NCI-H510A treated with DMSO at 0.1 percent for 48 hours (cell line): Measurements from ENCODE around the gene SMIM29.
A peak's percentile ranks its signal among the peaks of the same experiment; 100 is the strongest.
"Not testable (repeated sequence)": the region's sequence is repeated elsewhere in the genome, so short reads cannot be mapped to it uniquely, and the experiment has no call there.

Experiments
- DNase-seq: peaks from one replicate; lab custom pipeline; 2025; lab: John Stamatoyannopoulos, UW

SMIM29 gene

DNA sequence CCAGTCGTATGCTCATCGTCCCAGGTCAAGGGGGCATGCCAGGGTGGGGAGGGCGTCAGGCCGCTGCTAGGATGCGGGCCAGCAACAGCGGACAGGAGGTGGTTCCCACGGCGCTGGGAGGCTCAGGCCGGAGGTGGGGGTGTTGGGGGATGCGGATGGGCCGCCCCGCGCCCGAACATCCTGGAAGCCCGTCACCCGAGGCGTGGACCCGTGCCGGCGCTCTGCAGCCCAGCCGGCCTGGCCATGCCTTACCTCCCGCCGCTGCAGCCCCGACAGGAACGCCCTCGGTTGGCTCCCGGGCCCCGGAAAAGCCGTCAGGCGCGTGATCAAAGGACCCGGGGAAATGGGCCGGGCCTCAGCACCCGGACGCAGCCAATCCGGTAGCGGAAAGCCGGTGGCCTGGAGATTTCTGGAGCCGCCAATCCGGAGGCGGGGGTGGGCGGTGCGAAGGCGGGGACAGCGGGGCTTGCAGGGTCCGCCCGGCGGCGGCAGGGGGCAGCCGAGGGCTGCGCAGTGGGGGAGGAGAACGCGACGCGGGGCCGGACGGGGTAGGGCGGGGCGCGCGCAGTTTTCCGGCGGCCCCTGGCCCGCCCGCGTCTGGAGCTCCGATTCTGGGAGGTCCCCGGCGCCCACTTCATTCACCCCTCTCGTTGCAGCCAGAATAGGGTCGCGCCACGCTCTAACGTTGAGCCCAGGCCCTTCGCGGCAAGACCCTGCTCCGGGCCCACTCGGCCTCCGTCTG lies at the start of gene SMIM29:
Gene SMIM29, minus strand, starts transcription at position 280 of the 742 bp plus-strand sequence. CDS start 1,215 bp downstream, outside the sequence.
- peak; percentile 96 for DNase-seq

DNA sequence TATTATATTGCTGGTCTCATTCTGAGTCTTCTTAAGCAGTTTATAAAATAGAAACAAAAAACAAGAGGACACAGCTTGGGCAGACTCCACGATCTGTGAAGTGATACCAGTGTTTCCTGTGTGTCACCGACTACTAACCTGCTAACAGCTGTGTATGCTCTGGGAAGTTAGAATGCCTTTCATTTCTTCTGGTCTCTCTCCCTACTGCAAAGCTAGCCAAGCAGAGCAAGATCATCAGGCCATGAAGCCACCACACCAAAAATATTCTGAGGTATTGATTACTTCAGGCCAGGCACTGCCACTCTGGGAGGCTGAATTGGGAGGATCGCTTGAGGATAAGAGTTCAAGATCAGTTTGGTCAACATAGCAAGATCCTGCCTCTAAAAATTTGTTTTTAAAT lies 46.9 kb upstream of the SMIM29 start:
- no peak for DNase-seq

DNA sequence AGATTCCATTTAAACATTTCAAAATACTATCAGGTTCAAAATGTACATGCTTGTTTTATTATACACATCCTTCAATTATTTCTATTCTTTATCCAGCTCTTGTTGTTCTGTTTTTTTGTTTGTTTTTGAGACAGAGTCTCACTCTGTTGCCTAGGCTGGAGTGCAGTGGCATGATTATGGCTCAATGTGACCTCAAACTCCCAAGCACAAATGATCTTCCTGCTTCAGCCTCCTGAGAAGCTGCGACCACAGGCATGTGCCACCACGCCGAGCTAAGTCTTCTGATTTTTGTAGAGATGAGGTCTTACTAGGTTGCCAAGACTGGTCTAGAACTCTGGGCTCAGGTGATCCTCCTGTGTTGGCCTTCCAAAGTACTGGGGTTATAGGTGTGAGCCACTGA lies 44.1 kb upstream of the SMIM29 start:
- DNase-seq: no peak

GRCh38 chr6:34289137-34289536 lies 40.3 kb upstream of the SMIM29 start:
- DNase-seq: no peak

DNA sequence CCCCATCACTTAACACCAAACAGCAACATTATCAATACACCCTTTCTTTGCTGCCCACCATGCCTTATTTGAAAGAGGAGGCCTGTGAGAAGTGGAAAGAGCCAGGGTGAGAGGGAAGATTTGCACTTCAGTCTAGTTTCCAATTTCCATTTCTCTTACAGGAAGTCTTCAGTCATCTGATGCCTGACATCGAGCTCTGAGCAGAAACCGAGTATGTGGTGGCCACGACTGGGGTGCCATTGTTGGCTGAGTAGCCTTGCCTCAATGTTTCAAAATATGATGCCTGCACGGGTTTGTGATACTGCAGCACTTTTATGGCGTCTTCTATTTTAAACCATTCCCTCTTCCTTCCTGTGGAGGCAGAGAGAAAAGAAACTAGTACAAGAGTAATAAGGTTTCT lies 39.8 kb upstream of the SMIM29 start:
- DNase-seq: no peak

DNA sequence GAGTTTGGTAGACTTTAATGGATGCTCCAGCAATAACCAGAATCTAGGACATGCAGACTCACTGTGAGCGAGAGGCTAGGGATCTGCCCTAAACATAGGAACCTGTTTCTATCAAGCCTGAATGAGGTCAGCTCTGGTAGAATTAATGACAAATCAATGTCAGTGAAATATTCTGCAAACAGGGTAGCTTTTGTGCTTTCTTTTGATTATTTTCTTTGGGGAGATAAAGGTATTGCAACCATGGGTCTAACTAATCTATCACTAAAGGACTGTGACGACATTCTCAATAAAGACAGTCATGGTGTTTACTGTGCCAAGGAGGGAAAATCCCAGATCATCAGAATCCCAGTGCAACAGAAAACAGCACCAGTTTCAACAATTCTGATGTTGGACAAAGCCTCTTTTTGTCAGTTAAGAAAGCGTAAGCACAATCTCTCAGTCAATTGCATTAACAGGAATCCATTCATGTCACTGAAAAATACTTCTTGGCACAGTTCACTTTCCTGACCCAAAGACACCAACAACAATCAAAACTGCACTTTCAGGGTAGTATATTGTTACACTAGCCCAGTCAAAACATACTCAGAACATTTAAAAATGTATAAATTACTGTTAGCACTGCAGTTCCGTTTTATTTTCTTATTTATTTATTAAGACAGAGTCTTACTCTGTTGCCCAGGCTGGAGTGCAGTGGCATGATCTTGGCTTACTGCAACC lies 36.8 kb upstream of the SMIM29 start:
- no peak for DNase-seq

DNA sequence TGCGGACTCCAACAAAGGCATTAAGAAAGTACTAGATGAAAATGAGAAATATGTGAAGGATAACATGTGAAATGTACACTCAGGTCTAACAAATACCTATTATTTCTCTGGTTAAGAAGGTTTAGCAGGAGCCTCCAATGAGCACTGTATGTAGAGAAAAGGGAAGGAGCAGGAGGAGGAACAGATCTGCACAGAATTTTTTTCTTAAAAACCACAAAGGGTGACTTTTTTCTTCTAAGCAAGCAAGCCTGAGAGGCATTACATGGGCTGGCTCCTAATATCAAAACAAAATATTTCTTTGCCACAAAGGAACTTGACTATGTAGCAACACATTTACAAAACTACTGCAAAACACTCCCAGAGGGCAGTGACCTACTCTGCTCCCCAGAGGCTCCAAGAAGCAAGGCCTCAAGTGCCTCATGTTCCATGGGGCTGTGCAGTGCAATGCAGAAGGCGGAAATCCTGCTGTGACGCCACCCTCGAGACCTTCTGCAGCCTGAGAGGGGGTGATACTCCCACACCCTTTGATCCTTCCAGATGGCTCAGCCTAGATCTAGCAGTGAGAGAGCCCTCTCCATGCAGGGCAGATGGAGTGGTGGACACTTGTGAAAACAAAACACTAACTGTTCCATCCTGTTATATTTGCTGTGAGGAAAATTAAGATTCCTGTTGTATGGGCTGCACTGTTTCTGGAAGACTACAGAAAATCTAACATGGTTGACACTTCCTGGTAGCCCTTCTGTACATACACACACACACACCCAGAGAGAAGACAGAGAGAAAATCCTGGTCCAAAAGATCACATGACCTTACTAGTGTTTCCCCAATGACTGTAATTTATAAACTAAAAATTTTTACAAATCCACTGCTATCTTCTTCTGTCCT lies 36.0 kb upstream of the SMIM29 start:
- DNase-seq: no peak

GRCh38 chr6:34281702-34282334 lies 33.0 kb upstream of the SMIM29 start:
- no peak for DNase-seq

DNA sequence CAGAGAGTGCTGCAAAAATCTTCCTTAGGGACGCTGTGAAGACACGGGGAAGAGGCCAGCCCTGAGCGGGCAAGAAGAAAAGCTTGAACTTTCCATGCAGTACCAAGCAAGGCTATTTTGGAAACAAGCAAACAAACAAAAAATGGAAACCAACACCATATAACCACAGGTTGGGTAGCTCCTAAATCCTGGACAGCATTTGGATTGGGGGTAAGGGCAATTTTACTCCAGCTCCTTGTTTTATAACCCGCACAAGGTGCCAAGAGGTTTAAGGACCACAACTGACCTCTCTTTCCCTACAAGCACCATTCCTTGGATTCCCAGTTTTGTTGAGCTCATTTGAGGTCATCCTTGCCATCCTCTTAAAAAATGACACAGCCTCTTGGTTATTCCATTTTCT lies 31.4 kb upstream of the SMIM29 start:
- no peak for DNase-seq

DNA sequence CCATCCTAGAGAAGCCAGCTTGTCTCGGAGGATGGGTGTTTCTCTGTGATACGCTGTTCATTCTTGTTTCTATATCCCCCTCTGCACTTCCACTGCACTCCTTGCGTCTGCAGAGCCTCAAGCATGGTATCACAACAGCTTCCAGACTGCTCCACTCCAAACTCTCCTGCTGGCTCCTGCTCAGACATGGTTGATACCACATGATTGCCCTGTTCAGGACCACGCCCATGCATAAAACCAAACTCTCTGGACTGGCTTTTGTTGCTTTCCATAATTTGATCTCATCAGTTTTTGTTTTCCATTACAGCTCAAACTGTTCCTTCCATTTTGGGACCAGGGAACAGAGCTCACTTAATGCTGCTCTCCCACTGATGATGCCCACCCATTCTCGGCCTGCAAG lies 30.0 kb upstream of the SMIM29 start:
- DNase-seq: no peak

DNA sequence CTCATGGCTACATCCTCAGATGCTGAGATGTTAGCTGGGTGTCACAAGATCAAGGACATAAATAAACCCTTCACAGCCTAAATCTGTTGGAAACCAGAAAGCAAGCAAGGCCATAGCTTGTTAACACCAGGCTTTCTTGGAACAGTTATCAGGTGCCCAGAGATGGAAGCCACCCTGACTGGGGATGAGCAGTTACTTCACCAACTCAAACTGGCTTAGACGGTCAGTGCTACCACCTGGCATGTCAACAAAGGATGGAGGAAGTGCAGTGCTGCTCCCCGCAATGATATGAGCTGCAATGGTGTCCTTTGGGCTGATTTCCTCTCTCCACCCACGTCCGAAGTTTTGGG lies 28.9 kb upstream of the SMIM29 start:
- DNase-seq: no peak

GRCh38 chr6:34276881-34277762 lies 28.3 kb upstream of the SMIM29 start:
- no peak for DNase-seq

DNA sequence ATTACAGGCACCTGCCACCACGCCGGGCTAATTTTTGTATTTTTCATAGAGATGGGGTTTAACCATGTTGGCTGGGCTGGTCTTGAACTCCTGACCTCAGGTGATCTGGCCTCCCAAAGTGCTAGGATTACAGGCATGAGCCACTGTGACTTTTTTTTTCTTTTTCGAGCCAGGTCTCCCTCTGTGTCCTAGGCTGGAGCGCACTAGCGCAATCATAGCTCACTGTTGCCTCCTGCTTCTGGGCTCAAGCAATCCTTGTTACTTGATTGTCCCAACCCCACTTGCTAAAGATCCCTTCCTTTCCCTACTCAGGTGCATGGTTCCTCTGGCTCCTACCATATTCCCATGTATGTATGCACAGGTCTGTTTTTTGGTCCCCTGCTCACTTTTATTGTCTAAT lies 27.4 kb upstream of the SMIM29 start:
- no peak for DNase-seq

DNA sequence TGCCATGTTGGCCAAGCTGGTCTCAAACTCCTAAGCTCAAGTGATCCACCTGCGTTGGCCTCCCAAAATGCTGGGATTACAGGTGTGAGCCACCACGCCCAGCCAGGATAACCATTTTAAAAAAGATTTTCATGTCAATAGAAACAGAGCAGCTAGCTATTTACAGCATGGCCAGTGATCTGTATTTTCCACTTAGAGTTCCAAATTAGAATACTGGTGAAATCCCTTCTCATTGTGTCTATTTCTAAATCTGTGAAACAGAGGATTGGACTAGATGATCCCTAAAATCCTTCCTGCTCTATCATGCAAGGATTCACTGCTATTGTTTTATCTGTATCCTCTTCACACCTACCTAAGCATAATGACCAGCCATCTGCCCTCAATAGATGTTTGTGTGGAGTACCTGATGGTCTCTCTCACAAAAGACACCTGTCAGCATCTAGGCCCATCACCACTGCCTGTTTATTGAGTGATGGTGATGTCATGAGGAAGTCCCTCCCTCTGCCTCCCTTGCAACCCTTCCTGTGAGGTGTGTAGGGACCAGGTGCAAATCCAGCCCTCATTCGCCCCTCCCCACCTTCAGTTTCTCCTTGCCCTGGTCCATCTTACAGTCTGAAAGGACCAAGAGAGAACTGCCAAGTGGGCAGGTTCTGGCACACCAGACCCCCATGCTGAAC lies 26.5 kb upstream of the SMIM29 start:
- peak; percentile 63 for DNase-seq

DNA sequence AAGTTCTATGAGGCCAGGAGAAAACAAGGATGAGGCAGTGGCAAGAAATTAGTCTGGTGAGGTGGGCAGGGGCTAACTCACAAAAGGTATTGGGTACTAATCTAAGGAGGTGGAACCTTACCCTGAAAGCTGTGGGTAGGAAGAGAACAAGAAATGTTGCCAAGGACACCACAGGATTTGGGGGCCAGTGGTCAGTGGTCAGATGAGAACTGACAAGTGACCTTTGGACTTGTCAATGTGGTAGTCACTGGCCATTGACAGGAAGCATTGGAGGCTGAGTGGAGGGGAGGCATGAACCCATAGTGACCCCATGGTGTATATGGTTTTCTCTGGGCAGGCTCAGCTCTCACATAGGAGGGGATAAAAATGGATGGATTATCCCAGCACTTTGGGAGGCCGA lies 25.3 kb upstream of the SMIM29 start:
- no peak for DNase-seq

GRCh38 chr6:34273242-34273805 lies 24.5 kb upstream of the SMIM29 start:
- DNase-seq: no peak

DNA sequence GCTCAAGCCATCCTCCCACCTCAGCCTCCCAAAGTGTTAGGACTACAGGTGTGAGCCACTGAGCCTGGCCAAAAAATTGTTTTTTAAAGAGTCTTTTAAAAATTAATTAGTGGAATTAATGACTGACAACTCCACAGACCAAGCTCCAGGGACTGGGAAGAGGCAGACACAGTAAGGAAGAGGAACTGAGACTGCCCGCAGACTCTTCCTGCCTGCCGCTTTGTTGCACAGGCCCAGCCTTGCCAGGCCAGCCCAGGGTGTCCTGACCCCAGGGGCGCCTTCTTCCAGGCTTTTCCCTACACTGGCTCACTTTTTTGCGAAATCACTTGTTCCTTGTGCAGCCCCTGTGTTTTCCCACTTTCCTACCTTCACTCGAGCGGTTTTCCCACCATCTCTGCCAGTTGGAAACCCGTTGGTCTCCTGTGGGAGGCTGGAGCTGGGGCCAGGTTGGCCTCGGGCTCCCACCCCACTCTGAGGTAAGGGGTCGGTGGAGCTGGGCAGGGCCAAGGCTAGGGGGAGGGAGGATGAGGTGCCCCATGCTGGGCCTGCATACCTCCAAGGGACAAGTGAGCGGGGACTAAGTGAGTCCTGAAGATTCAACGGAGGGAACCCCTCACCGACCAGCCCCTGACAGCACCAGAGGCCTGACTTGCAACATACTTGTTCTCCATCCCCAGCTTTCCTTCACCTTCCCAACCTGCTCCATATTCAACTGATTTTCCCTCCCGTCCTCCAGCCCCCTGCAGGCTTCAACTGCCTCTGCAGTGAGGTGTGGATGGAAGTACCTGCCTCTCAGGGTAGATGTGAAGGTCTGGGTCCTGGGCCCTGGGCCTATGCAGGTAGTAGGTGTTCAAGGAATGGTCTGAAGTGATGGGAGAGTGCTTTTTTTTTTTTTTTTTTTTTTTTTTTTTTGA lies 23.5 kb upstream of the SMIM29 start:
- DNase-seq: no peak

GRCh38 chr6:34269658-34270341 lies 21.0 kb upstream of the SMIM29 start:
- not testable (repeated sequence) for DNase-seq

- DNase-seq: not testable (repeated sequence)
Observed at GRCh38 chr6:34269132-34269531, 20.3 kb upstream of the SMIM29 start.
